ENCODE data around the gene ANKUB1. TPM values are rescaled to one million over a fixed set of nuclear protein-coding genes. Genes with fewer than 3 reads are reported as not detected.

The ANKUB1 gene
- total RNA-seq, 6 experiments from 2014 or later, result not detected

DNA sequence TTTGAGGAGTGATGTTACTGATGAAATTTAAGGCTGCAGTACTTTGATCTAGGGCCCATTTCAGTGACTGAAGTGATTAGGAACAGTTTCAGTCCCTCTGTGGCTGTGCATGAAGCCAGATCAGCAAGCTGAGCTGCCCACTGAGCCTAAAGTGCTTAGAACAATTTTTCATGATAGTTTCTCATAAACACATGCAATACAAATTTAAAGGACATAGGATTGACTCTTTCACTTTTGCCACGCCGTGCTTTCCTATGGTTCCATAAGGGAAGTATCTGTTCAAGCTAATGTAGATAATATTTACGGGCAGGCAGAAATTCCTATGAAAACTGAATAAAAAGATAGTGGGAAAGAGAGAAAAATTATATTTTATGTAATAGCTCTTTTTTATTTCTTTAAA lies 10.6 kb downstream of the ANKUB1 start:
- no peaks in the 10 kb centered on the region for H3K9me3 Mint-ChIP-seq
- no peak for DNase-seq

GRCh38 chr3:149781211-149781610 lies 11.1 kb downstream of the ANKUB1 start:
- no peak overlapping the region for H3K4me3 Mint-ChIP-seq
- peaks cover 38% of the 10 kb centered on the region for H3K4me1 Mint-ChIP-seq (ENCODE audit: low read depth)
- H3K27ac Mint-ChIP-seq, result no peak overlapping the region
- H3K27me3 Mint-ChIP-seq (ENCODE audit: insufficient read depth), result no peaks in the 10 kb centered on the region
- H3K9me3 Mint-ChIP-seq, result no peaks in the 10 kb centered on the region
- TF ChIP-seq, protein P1, sequence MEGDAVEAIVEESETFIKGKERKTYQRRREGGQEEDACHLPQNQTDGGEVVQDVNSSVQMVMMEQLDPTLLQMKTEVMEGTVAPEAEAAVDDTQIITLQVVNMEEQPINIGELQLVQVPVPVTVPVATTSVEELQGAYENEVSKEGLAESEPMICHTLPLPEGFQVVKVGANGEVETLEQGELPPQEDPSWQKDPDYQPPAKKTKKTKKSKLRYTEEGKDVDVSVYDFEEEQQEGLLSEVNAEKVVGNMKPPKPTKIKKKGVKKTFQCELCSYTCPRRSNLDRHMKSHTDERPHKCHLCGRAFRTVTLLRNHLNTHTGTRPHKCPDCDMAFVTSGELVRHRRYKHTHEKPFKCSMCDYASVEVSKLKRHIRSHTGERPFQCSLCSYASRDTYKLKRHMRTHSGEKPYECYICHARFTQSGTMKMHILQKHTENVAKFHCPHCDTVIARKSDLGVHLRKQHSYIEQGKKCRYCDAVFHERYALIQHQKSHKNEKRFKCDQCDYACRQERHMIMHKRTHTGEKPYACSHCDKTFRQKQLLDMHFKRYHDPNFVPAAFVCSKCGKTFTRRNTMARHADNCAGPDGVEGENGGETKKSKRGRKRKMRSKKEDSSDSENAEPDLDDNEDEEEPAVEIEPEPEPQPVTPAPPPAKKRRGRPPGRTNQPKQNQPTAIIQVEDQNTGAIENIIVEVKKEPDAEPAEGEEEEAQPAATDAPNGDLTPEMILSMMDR (IDR thresholded peaks at IDR 0.05), result no peak
- H3K36me3 Mint-ChIP-seq (ENCODE audit: low read depth), result no peaks in the 10 kb centered on the region
- no peak for DNase-seq

More for the DNA sequence above, 10.6 kb downstream of the ANKUB1 start:
- Mint-ChIP-seq H3K27ac (no peak overlapping the region), H3K4me1 (ENCODE audit: low read depth) (peaks cover 36% of the 10 kb centered on the region), H3K36me3 (ENCODE audit: low read depth) (no peaks in the 10 kb centered on the region; the same call in 1 of the 2 replicates), H3K4me3 (no peak overlapping the region), H3K27me3 (ENCODE audit: insufficient read depth) (no peaks in the 10 kb centered on the region)
- TF ChIP-seq, protein P1 (IDR thresholded peaks at IDR 0.05), result no peak

GRCh38 chr3:149777414-149778214 lies 14.7 kb downstream of the ANKUB1 start:
- peaks cover 20% of the 10 kb centered on the region for H3K4me1 Mint-ChIP-seq (ENCODE audit: low read depth)
- H3K4me3 Mint-ChIP-seq, result no peak overlapping the region
- no peak for DNase-seq

GRCh38 chr3:149776170-149776569 lies 16.2 kb downstream of the ANKUB1 start:
- TF ChIP-seq, protein P1 (IDR thresholded peaks at IDR 0.05), result no peak
- Mint-ChIP-seq H3K9me3 (no peaks in the 10 kb centered on the region), H3K27me3 (ENCODE audit: insufficient read depth) (no peaks in the 10 kb centered on the region; the same call in 1 of the 2 replicates), H3K4me1 (ENCODE audit: low read depth) (peaks cover 17% of the 10 kb centered on the region; the same call in 1 of the 2 replicates), H3K36me3 (ENCODE audit: low read depth) (no peaks in the 10 kb centered on the region), H3K27ac (no peak overlapping the region), H3K4me3 (no peak overlapping the region)
- DNase-seq, result no peak

More at GRCh38 chr3:149777414-149778214, 14.7 kb downstream of the ANKUB1 start:
- H3K36me3 Mint-ChIP-seq (ENCODE audit: low read depth), result no peaks in the 10 kb centered on the region
- no peak overlapping the region for H3K27ac Mint-ChIP-seq
- no peaks in the 10 kb centered on the region for H3K9me3 Mint-ChIP-seq
- TF ChIP-seq, protein P1 (IDR thresholded peaks at IDR 0.05), result no peak
- no peaks in the 10 kb centered on the region for H3K27me3 Mint-ChIP-seq (ENCODE audit: insufficient read depth)

DNA sequence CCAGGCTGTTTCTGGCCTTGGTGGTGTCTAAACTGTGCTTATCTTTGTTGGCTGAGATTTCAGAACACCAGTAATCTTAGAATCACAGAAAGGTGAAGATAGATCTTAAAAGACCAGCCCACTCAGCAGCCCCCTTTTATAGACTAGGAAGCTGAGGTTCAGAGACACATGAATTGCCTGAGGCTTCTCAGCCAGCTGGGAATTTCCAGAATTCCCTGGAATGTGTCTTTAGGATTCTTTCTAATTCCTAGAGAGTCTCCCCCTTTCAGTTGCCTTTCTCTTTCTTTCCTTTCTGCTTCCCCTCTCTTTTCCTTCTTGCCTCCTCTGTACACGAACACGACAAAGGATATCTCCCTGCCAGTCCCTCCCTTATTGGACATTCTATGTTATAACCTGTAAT lies 19.5 kb downstream of the ANKUB1 start:
- TF ChIP-seq, protein P1 (IDR thresholded peaks at IDR 0.05), result no peak
- no peak for DNase-seq
- Mint-ChIP-seq H3K27ac (no peak overlapping the region), H3K4me3 (no peak overlapping the region), H3K36me3 (ENCODE audit: low read depth) (no peaks in the 10 kb centered on the region), H3K27me3 (ENCODE audit: insufficient read depth) (no peaks in the 10 kb centered on the region; the same call in none of the 2 replicates), H3K9me3 (no peaks in the 10 kb centered on the region), H3K4me1 (ENCODE audit: low read depth) (peaks cover 12% of the 10 kb centered on the region; the same call in 1 of the 2 replicates)
